ENCODE results near the gene RHBDF1.
A peak's percentile ranks its signal among the peaks of the same experiment; 100 is the strongest.

Gene RHBDF1

DNA sequence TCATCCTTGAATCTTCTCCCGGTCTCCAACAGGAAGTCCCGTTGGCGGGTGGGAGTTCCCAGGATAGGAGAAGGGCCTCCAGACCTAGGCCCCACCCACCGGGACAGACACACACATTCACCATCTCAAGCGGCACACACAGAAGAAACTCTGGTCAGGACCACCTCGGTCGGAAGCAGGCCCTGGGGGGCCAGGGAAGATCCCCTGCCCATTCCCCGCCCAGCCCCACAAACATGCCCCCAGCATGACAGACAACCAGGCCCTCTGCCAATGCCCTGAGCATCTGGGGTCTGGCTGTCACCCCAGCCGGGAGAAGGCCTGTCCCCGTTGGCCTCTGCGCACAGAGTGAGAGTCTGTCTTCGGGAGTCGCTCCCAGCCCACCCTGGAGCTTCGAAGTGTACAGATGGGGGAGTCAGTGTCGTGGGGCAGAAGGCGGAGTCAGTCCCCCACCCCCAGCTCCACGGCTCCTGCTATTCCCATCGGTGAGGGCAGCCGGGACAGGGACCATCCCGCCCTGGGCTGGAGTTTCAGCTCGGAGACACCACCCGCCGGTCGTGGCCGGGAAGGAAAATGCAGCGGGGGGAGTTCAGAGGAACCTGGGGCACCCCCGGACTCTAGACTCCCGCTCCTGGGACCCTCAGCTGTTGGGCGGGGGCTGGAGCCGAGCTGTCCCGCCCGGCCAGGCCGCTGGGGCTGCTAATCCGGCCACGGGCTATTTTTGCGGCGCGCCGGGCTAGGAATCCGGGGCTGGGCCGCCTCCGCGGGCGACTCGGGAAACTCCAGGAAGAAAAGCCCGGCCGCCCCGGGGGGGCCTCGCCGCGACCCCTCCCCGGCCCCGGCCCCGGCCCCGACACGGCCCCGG, 660 bp downstream of the RHBDF1 start:
- no peaks in the 10 kb centered on the region for H3K27me3 ChIP-seq (ENCODE audit: control insufficient read depth, insufficient read depth, low read length)
- H3K9ac ChIP-seq (ENCODE audit: low read length), result peak overlapping the region; percentile 96
- H3K4me1 ChIP-seq (ENCODE audit: control insufficient read depth, insufficient read depth, low read length), result peaks cover 85% of the 10 kb centered on the region
- peak overlapping the region; percentile 81; the same call in 1 of the 2 replicates for H3K27ac ChIP-seq (ENCODE audit: low read depth, low read length)
- H3K4me3 ChIP-seq (ENCODE audit: low read depth, low read length), result peak overlapping the region; percentile 87
- no peaks in the 10 kb centered on the region for H3K9me3 ChIP-seq (ENCODE audit: control insufficient read depth, insufficient read depth, low read depth, low read length)
- H3K36me3 ChIP-seq (ENCODE audit: control insufficient read depth, insufficient read depth, low read length), result no peaks in the 10 kb centered on the region

GRCh38 chr16:71210-71539, 1.3 kb downstream of the RHBDF1 start:
- Histone ChIP-seq H3K36me3 (ENCODE audit: control insufficient read depth, insufficient read depth, low read length) (no peaks in the 10 kb centered on the region), H3K4me1 (ENCODE audit: control insufficient read depth, insufficient read depth, low read length) (peaks cover 84% of the 10 kb centered on the region), H3K9me3 (ENCODE audit: control insufficient read depth, insufficient read depth, low read depth, low read length) (no peaks in the 10 kb centered on the region), H3K4me3 (ENCODE audit: low read depth, low read length) (peak overlapping the region; percentile 87), H3K9ac (ENCODE audit: low read length) (peak overlapping the region; percentile 96), H3K27me3 (ENCODE audit: control insufficient read depth, insufficient read depth, low read length) (no peaks in the 10 kb centered on the region), H3K27ac (ENCODE audit: low read depth, low read length) (peak overlapping the region; percentile 11; the same call in 1 of the 2 replicates)

DNA sequence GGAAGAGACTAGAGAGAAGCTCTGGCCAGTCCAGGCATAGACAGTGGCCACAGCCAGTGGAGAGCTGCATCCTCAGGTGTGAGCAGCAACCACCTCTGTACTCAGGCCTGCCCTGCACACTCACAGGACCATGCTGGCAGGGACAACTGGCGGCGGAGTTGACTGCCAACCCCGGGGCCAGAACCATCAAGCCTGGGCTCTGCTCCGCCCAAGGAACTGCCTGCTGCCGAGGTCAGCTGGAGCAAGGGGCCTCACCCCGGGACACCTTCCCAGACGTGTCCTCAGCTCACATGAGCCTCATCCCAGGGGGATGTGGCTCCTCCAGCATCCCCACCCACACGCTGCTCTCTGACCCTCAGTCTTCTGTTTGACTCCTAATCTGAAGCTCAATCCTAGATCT, 3.2 kb downstream of the RHBDF1 start:
- no peaks in the 10 kb centered on the region for H3K27me3 ChIP-seq (ENCODE audit: control insufficient read depth, insufficient read depth, low read length)

DNA sequence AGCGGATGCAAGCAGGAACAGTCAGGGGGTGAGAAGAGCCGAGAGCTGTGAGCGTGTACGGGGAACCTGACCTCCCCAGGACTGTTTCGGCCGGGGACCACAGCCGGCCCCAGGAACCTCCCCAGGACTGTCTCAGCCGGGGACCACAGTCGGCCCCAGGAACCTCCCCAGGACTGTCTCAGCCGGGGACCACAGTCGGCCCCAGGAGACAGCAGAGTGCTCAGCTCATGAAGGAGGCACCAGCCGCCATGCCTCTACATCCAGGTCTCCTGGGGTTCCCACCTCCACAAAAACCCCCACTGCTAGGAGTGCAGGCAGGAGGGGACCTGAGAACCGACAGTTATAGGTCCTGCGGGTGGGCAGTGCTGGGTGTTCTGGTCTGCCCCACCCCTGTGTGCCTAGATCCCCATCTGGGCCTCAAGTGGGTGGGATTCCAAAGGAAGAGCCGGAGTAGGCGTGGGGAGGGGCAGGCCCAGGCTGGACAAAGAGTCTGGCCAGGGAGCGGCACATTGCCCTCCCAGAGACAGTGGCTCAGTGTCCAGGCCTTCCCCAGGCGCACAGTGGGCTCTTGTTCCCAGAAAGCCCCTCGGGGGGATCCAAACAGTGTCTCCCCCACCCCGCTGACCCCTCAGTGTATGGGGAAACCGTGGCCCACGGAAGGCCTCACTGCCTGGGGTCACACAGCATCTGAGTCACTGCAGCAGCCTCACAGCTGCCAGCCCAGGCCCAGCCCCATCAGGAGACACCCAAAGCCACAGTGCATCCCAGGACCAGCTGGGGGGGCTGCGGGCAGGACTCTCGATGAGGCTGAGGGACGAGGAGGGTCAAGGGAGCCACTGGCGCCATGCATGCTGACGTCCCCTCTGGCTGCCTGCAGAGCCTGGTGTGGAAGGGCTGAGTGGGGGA, 4.3 kb downstream of the RHBDF1 start:
- H3K27ac ChIP-seq (ENCODE audit: low read depth, low read length), result no peak overlapping the region; the same call in 1 of the 2 replicates
- no peaks in the 10 kb centered on the region for H3K9me3 ChIP-seq (ENCODE audit: control insufficient read depth, insufficient read depth, low read depth, low read length)
- peaks cover 20% of the 10 kb centered on the region for H3K36me3 ChIP-seq (ENCODE audit: control insufficient read depth, insufficient read depth, low read length)
- no peak overlapping the region for H3K4me3 ChIP-seq (ENCODE audit: low read depth, low read length)
- H3K9ac ChIP-seq (ENCODE audit: low read length), result peak overlapping the region; percentile 7
- peaks cover 58% of the 10 kb centered on the region for H3K4me1 ChIP-seq (ENCODE audit: control insufficient read depth, insufficient read depth, low read length)
- H3K27me3 ChIP-seq (ENCODE audit: control insufficient read depth, insufficient read depth, low read length), result no peaks in the 10 kb centered on the region

More for the DNA sequence above, 3.2 kb downstream of the RHBDF1 start:
- Histone ChIP-seq H3K4me3 (ENCODE audit: low read depth, low read length) (no peak overlapping the region), H3K9ac (ENCODE audit: low read length) (peak overlapping the region; percentile 30), H3K27ac (ENCODE audit: low read depth, low read length) (no peak overlapping the region), H3K36me3 (ENCODE audit: control insufficient read depth, insufficient read depth, low read length) (peaks cover 9% of the 10 kb centered on the region), H3K9me3 (ENCODE audit: control insufficient read depth, insufficient read depth, low read depth, low read length) (no peaks in the 10 kb centered on the region), H3K4me1 (ENCODE audit: control insufficient read depth, insufficient read depth, low read length) (peaks cover 68% of the 10 kb centered on the region)

- Histone ChIP-seq H3K9ac (ENCODE audit: low read length) (peak overlapping the region; percentile 21), H3K4me1 (ENCODE audit: control insufficient read depth, insufficient read depth, low read length) (peaks cover 53% of the 10 kb centered on the region), H3K27ac (ENCODE audit: low read depth, low read length) (no peak overlapping the region; the same call in 1 of the 2 replicates)
Observed at GRCh38 chr16:67183-67791, 5.1 kb downstream of the RHBDF1 start.

DNA sequence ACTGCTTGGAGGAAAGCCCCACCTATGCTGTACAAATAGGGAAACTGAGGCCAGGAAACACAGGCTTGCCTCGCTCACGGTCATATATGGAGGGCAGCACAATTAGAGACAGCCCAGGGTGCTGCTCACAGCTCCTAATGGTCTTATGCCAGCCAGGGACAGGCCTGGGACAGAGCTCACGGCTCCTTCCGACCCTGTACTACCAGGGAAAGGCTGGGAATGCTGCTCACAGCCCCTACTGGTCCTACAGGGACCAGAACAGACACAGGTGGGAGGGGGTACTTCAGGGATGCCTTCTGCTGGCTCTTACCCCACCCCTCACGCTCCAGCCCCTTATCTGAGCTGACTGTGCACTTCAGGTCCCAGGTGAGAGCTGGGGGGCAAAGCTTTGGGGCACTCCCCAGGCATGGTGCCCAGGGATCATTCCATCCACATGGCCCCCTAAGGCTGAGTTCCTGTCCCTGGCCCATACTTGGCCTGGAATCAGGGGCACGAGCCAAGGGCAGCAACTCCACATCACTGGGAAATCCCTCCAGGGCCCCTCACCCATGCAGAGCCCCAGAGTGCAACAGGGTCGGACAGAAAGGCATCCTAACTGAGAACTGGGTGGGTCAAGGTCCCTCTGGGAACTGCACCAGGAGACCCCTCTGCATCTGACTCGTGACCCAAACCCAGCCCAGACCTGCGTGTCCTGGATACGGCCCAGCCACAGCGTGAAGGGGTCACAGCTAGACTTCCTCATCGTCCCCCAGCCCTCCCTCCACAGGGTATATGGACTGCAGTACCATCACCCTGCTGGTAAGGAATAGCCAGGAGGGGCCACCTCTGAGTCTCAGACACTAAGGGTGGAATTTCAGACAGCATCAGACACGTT, 5.9 kb downstream of the RHBDF1 start:
- H3K4me1 ChIP-seq (ENCODE audit: control insufficient read depth, insufficient read depth, low read length), result peaks cover 53% of the 10 kb centered on the region
- no peaks in the 10 kb centered on the region for H3K9me3 ChIP-seq (ENCODE audit: control insufficient read depth, insufficient read depth, low read depth, low read length)
- H3K27ac ChIP-seq (ENCODE audit: low read depth, low read length), result no peak overlapping the region
- peak overlapping the region; percentile 21 for H3K9ac ChIP-seq (ENCODE audit: low read length)
- no peak overlapping the region for H3K4me3 ChIP-seq (ENCODE audit: low read depth, low read length)
- peaks cover 36% of the 10 kb centered on the region for H3K36me3 ChIP-seq (ENCODE audit: control insufficient read depth, insufficient read depth, low read length)
- no peaks in the 10 kb centered on the region for H3K27me3 ChIP-seq (ENCODE audit: control insufficient read depth, insufficient read depth, low read length)

More at GRCh38 chr16:67183-67791, 5.1 kb downstream of the RHBDF1 start:
- Histone ChIP-seq H3K27me3 (ENCODE audit: control insufficient read depth, insufficient read depth, low read length) (no peaks in the 10 kb centered on the region), H3K4me3 (ENCODE audit: low read depth, low read length) (no peak overlapping the region), H3K36me3 (ENCODE audit: control insufficient read depth, insufficient read depth, low read length) (peaks cover 28% of the 10 kb centered on the region), H3K9me3 (ENCODE audit: control insufficient read depth, insufficient read depth, low read depth, low read length) (no peaks in the 10 kb centered on the region)

DNA sequence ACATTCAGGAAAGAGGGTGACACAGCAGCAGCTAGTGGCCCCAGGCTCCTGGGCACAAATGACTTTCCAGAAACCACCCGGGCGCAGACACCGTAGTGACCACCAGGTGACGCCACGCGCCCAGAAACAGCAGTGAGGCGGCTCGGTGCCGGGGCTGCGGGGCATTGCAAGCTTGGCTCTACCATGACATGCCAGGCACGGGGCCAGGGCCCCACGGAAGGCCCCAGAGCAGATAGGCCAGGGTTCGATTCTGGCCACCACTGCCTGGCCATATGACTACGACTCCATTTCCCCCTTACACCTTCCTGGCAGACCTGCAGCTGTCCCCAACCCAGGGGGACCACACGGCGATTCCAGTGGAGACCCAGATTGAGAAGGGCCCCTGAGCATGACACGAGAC, 6.7 kb downstream of the RHBDF1 start:
- Histone ChIP-seq H3K36me3 (ENCODE audit: control insufficient read depth, insufficient read depth, low read length) (peaks cover 42% of the 10 kb centered on the region), H3K27ac (ENCODE audit: low read depth, low read length) (no peak overlapping the region), H3K4me1 (ENCODE audit: control insufficient read depth, insufficient read depth, low read length) (peaks cover 46% of the 10 kb centered on the region; the same call in 1 of the 2 replicates), H3K4me3 (ENCODE audit: low read depth, low read length) (no peak overlapping the region), H3K9ac (ENCODE audit: low read length) (no peak overlapping the region), H3K27me3 (ENCODE audit: control insufficient read depth, insufficient read depth, low read length) (no peaks in the 10 kb centered on the region), H3K9me3 (ENCODE audit: control insufficient read depth, insufficient read depth, low read depth, low read length) (no peaks in the 10 kb centered on the region)

DNA sequence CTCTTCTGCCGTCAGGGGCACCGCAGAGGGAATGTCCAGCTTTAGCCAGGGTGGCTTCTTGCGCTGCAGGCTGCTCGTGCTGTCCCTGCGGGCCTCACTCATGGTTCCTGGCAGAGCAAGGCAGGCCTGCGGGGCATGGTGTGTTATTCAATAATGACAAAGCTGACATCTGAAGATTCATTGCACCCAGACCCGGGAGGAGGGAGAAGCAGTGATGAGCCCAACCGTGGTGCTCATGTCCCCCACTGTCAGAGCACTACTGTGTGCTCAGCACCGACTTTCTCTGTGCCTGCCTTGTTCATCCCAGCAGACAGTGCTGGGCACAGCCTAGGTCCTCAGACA, 7.5 kb downstream of the RHBDF1 start:
- H3K27ac ChIP-seq (ENCODE audit: low read depth, low read length), result no peak overlapping the region
- no peak overlapping the region for H3K4me3 ChIP-seq (ENCODE audit: low read depth, low read length)
- H3K27me3 ChIP-seq (ENCODE audit: control insufficient read depth, insufficient read depth, low read length), result no peaks in the 10 kb centered on the region
- peaks cover 38% of the 10 kb centered on the region; the same call in 1 of the 2 replicates for H3K4me1 ChIP-seq (ENCODE audit: control insufficient read depth, insufficient read depth, low read length)
- no peak overlapping the region for H3K9ac ChIP-seq (ENCODE audit: low read length)
- peaks cover 51% of the 10 kb centered on the region for H3K36me3 ChIP-seq (ENCODE audit: control insufficient read depth, insufficient read depth, low read length)
- no peaks in the 10 kb centered on the region for H3K9me3 ChIP-seq (ENCODE audit: control insufficient read depth, insufficient read depth, low read depth, low read length)

GRCh38 chr16:63998-64913, 8.2 kb downstream of the RHBDF1 start:
- no peaks in the 10 kb centered on the region for H3K9me3 ChIP-seq (ENCODE audit: control insufficient read depth, insufficient read depth, low read depth, low read length)
- no peaks in the 10 kb centered on the region for H3K27me3 ChIP-seq (ENCODE audit: control insufficient read depth, insufficient read depth, low read length)
- no peak overlapping the region for H3K9ac ChIP-seq (ENCODE audit: low read length)
- H3K27ac ChIP-seq (ENCODE audit: low read depth, low read length), result no peak overlapping the region
- H3K4me1 ChIP-seq (ENCODE audit: control insufficient read depth, insufficient read depth, low read length), result peaks cover 32% of the 10 kb centered on the region; the same call in 1 of the 2 replicates
- H3K36me3 ChIP-seq (ENCODE audit: control insufficient read depth, insufficient read depth, low read length), result peaks cover 57% of the 10 kb centered on the region
- H3K4me3 ChIP-seq (ENCODE audit: low read depth, low read length), result no peak overlapping the region
